Activated T-cell treated with anti-CD3 and anti-CD28 coated beads, Interleukin-2, amount 50 U/mL, for 4 hours (primary cell): ENCODE data around the gene PDE6D. TPM values are rescaled to one million over a fixed set of nuclear protein-coding genes. Genes with fewer than 3 reads are reported as not detected.
"Not testable (repeated sequence)": the region's sequence is repeated elsewhere in the genome, so short reads cannot be mapped to it uniquely, and the experiment has no call there.

ENCODE experiments used
- ATAC-seq, 2 donors: fragments of 200-7000 bp; cut with Tn5 transposase; one replicate each; pipeline ENCODE4 v1.10.0; 2021
- DNase-seq: peaks from one replicate; pipeline ENCODE4 v3.0.0-alpha.2; 2020
- H3K27me3 Mint-ChIP-seq: one replicate; pipeline ENCODE4 v1.8.0; 2021; ENCODE audit warnings: low read depth, mixed read lengths
- H3K36me3 Mint-ChIP-seq: one replicate; pipeline ENCODE4 v1.8.0; 2022; ENCODE audit warnings: mixed read lengths; ENCODE audit not compliant: insufficient read depth
- H3K4me1 Mint-ChIP-seq: one replicate; pipeline ENCODE4 v1.8.0; 2021; ENCODE audit warnings: low read depth, mixed read lengths
- H3K4me3 Mint-ChIP-seq: one replicate; pipeline ENCODE4 v1.8.0; 2021; ENCODE audit warnings: mild to moderate bottlenecking, moderate library complexity, mixed read lengths
- H3K9me3 Mint-ChIP-seq: one replicate; pipeline ENCODE4 v1.8.0; 2021; ENCODE audit warnings: mixed read lengths
- total RNA-seq, 3 donors: library from RNA; stranded (reverse); gene quantifications; one replicate each; pipeline ENCODE4 v1.2.1, GENCODE V29; 2021

PDE6D gene
- total RNA-seq, 3 donors from 2014 or later: 22.0 to 25.9 (median 23.8) TPM

- no peak overlapping the region for H3K4me3 Mint-ChIP-seq
- peaks cover 10% of the 10 kb centered on the region for H3K36me3 Mint-ChIP-seq
- DNase-seq (no peak), ATAC-seq (no peak)
- no peaks in the 10 kb centered on the region for H3K27me3 Mint-ChIP-seq
- H3K9me3 Mint-ChIP-seq: no peaks in the 10 kb centered on the region
- peaks cover 20% of the 10 kb centered on the region for H3K4me1 Mint-ChIP-seq
These were observed 63.6 kb downstream of the PDE6D start for GRCh38 chr2:231717281-231718171.

- Mint-ChIP-seq H3K4me3 (no peak overlapping the region), H3K36me3 (peaks cover 17% of the 10 kb centered on the region), H3K9me3 (no peaks in the 10 kb centered on the region), H3K4me1 (peaks cover 28% of the 10 kb centered on the region), H3K27me3 (no peaks in the 10 kb centered on the region)
- no peak for ATAC-seq
- no peak for DNase-seq
These were observed 64.3 kb downstream of the PDE6D start for GRCh38 chr2:231716666-231717280.

- Mint-ChIP-seq H3K27me3 (no peaks in the 10 kb centered on the region), H3K9me3 (no peaks in the 10 kb centered on the region), H3K4me1 (peaks cover 31% of the 10 kb centered on the region), H3K4me3 (no peak overlapping the region), H3K36me3 (peaks cover 24% of the 10 kb centered on the region)
- ATAC-seq (no peak), DNase-seq (no peak)
These were observed 65.0 kb downstream of the PDE6D start for GRCh38 chr2:231715988-231716616.

- Mint-ChIP-seq H3K4me3 (no peak overlapping the region), H3K9me3 (no peaks in the 10 kb centered on the region), H3K4me1 (peaks cover 30% of the 10 kb centered on the region), H3K27me3 (no peaks in the 10 kb centered on the region), H3K36me3 (peaks cover 28% of the 10 kb centered on the region)
- no peak for DNase-seq
- ATAC-seq: no peak
These were observed 65.6 kb downstream of the PDE6D start for GRCh38 chr2:231715499-231715837.

- ATAC-seq: peak; percentile 7 to 20
- peaks cover 30% of the 10 kb centered on the region for H3K4me1 Mint-ChIP-seq
- H3K9me3 Mint-ChIP-seq: no peaks in the 10 kb centered on the region
- DNase-seq: peak; percentile 83
- peaks cover 30% of the 10 kb centered on the region for H3K36me3 Mint-ChIP-seq
- H3K27me3 Mint-ChIP-seq: no peaks in the 10 kb centered on the region
- no peak overlapping the region for H3K4me3 Mint-ChIP-seq
These were observed 66.2 kb downstream of the PDE6D start for GRCh38 chr2:231714639-231715498.

GRCh38 chr2:231713730-231714638 is 67.1 kb downstream of the PDE6D start:
- peak; percentile 87 for DNase-seq
- Mint-ChIP-seq H3K4me3 (peak overlapping the region; percentile 76), H3K9me3 (no peaks in the 10 kb centered on the region), H3K36me3 (peaks cover 33% of the 10 kb centered on the region), H3K27me3 (no peaks in the 10 kb centered on the region), H3K4me1 (peaks cover 30% of the 10 kb centered on the region)
- peak; percentile 32 to 41 for ATAC-seq

GRCh38 chr2:231713406-231713729 is 67.7 kb downstream of the PDE6D start:
- Mint-ChIP-seq H3K4me1 (peaks cover 30% of the 10 kb centered on the region), H3K36me3 (peaks cover 34% of the 10 kb centered on the region), H3K4me3 (peak overlapping the region; percentile 76)
- not testable (repeated sequence) for H3K9me3 Mint-ChIP-seq, DNase-seq, H3K27me3 Mint-ChIP-seq, ATAC-seq

GRCh38 chr2:231712451-231713021 is 68.5 kb downstream of the PDE6D start:
- H3K27me3 Mint-ChIP-seq, ATAC-seq, H3K9me3 Mint-ChIP-seq: not testable (repeated sequence)
- Mint-ChIP-seq H3K4me3 (peak overlapping the region; percentile 95), H3K36me3 (peaks cover 35% of the 10 kb centered on the region), H3K4me1 (peaks cover 30% of the 10 kb centered on the region)
- DNase-seq: peak; percentile 46

GRCh38 chr2:231711677-231712450 is 69.2 kb downstream of the PDE6D start:
- ATAC-seq: no peak
- DNase-seq: no peak
- peak overlapping the region; percentile 95 for H3K4me3 Mint-ChIP-seq
- H3K36me3 Mint-ChIP-seq: peaks cover 35% of the 10 kb centered on the region
- no peaks in the 10 kb centered on the region for H3K9me3 Mint-ChIP-seq
- H3K27me3 Mint-ChIP-seq: no peaks in the 10 kb centered on the region
- peaks cover 30% of the 10 kb centered on the region for H3K4me1 Mint-ChIP-seq

- Mint-ChIP-seq H3K27me3 (no peaks in the 10 kb centered on the region), H3K4me1 (peaks cover 32% of the 10 kb centered on the region), H3K4me3 (peak overlapping the region; percentile 95), H3K36me3 (peaks cover 35% of the 10 kb centered on the region), H3K9me3 (no peaks in the 10 kb centered on the region)
- DNase-seq (no peak), ATAC-seq (no peak)
These were observed 70.0 kb downstream of the PDE6D start for GRCh38 chr2:231710799-231711676.

GRCh38 chr2:231709981-231710798 is 70.9 kb downstream of the PDE6D start:
- ATAC-seq (peak; percentile 21 to 25), DNase-seq (peak; percentile 81)
- H3K36me3 Mint-ChIP-seq: peaks cover 35% of the 10 kb centered on the region
- peaks cover 39% of the 10 kb centered on the region for H3K4me1 Mint-ChIP-seq
- H3K27me3 Mint-ChIP-seq: no peaks in the 10 kb centered on the region
- no peaks in the 10 kb centered on the region for H3K9me3 Mint-ChIP-seq
- peak overlapping the region; percentile 99 for H3K4me3 Mint-ChIP-seq
